Neural crest cell (in vitro differentiated cells): ENCODE measurements around the gene FAS. TPM values are rescaled to one million over a fixed set of nuclear protein-coding genes. Genes with fewer than 3 reads are reported as not detected.
A peak's percentile ranks its signal among the peaks of the same experiment; 100 is the strongest.

Experiments
- DNase-seq: peaks from one replicate; pipeline ENCODE4 v3.0.0; 2021; ENCODE audit warnings: low read depth, mixed read lengths, low spot score
- H3K27ac Mint-ChIP-seq: one replicate; pipeline ENCODE4 v1.8.0; 2021; ENCODE audit warnings: mild to moderate bottlenecking, mixed read lengths; ENCODE audit not compliant: unreplicated experiment
- H3K27me3 Mint-ChIP-seq: 2 replicates; pipeline ENCODE4 v1.8.0; 2021; ENCODE audit warnings: low read depth, mild to moderate bottlenecking, mixed read lengths
- H3K36me3 Mint-ChIP-seq: 2 replicates; pipeline ENCODE4 v1.8.0; 2021; ENCODE audit warnings: low read depth, mild to moderate bottlenecking, mixed read lengths
- H3K4me1 Mint-ChIP-seq: 2 replicates; pipeline ENCODE4 v1.8.0; 2021; ENCODE audit warnings: mixed read lengths
- H3K4me3 Mint-ChIP-seq: one replicate; pipeline ENCODE4 v1.8.0; 2021; ENCODE audit warnings: mild to moderate bottlenecking, mixed read lengths
- H3K9me3 Mint-ChIP-seq: 2 replicates; pipeline ENCODE4 v1.8.0; 2021; ENCODE audit warnings: mixed read lengths
- total RNA-seq: library from RNA; stranded (reverse); gene quantifications from 2 replicates; pipeline ENCODE4 v1.2.1, GENCODE V29; 2021
- TF ChIP-seq, protein P1 (sequence below): fragments of 200-600 bp; sonication (generic); conservative IDR thresholded peaks from 2 replicates; pipeline ENCODE4 v1.5.0; 2021; ENCODE audit warnings: antibody characterized with exemption, mild to moderate bottlenecking

The FAS gene
- total RNA-seq, 1 donor from 2014 or later: 2.3 TPM

DNA sequence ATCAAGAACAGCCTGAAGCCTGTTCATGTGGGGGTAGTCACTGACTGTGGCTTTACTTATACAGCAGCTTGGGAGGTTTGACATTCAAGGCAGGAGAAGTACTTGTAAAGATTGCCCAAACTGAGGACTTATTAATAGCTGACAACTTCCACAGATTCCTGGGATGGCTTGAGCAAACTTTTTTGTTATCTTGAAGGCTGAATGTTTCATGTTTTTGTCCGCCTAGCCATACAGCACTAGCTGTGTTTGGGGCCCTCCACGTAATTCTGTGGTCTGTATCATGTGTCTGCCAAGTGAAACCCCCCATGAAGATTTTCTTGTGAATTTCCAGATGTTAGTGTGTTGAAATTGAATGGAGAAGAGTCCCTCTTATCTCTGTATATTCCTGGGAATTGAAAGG, 38.6 kb downstream of the FAS start:
- no peaks in the 10 kb centered on the region for H3K36me3 Mint-ChIP-seq
- H3K4me1 Mint-ChIP-seq: peaks cover 10% of the 10 kb centered on the region
- no peaks in the 10 kb centered on the region for H3K9me3 Mint-ChIP-seq
- DNase-seq: no peak
- TF ChIP-seq, protein P1, sequence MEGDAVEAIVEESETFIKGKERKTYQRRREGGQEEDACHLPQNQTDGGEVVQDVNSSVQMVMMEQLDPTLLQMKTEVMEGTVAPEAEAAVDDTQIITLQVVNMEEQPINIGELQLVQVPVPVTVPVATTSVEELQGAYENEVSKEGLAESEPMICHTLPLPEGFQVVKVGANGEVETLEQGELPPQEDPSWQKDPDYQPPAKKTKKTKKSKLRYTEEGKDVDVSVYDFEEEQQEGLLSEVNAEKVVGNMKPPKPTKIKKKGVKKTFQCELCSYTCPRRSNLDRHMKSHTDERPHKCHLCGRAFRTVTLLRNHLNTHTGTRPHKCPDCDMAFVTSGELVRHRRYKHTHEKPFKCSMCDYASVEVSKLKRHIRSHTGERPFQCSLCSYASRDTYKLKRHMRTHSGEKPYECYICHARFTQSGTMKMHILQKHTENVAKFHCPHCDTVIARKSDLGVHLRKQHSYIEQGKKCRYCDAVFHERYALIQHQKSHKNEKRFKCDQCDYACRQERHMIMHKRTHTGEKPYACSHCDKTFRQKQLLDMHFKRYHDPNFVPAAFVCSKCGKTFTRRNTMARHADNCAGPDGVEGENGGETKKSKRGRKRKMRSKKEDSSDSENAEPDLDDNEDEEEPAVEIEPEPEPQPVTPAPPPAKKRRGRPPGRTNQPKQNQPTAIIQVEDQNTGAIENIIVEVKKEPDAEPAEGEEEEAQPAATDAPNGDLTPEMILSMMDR: no peak
- H3K27me3 Mint-ChIP-seq: no peaks in the 10 kb centered on the region
- no peak overlapping the region for H3K27ac Mint-ChIP-seq
- H3K4me3 Mint-ChIP-seq: no peak overlapping the region

- H3K27ac Mint-ChIP-seq: no peak overlapping the region
- no peaks in the 10 kb centered on the region for H3K9me3 Mint-ChIP-seq
- no peak overlapping the region for H3K4me3 Mint-ChIP-seq
- TF ChIP-seq, protein P1: peak; percentile 96
- peak; percentile 67 for DNase-seq
- H3K4me1 Mint-ChIP-seq: peaks cover 10% of the 10 kb centered on the region
- no peaks in the 10 kb centered on the region for H3K36me3 Mint-ChIP-seq
- peaks cover 2% of the 10 kb centered on the region for H3K27me3 Mint-ChIP-seq
These were observed 39.3 kb downstream of the FAS start for GRCh38 chr10:89029785-89030437.

GRCh38 chr10:89030791-89031190, 40.2 kb downstream of the FAS start:
- H3K27ac Mint-ChIP-seq: no peak overlapping the region
- TF ChIP-seq, protein P1: no peak
- no peak for DNase-seq

GRCh38 chr10:89032141-89032891, 41.7 kb downstream of the FAS start:
- H3K27me3 Mint-ChIP-seq: peaks cover 2% of the 10 kb centered on the region
- TF ChIP-seq, protein P1: no peak
- no peak overlapping the region for H3K27ac Mint-ChIP-seq
- no peaks in the 10 kb centered on the region for H3K9me3 Mint-ChIP-seq
- H3K4me3 Mint-ChIP-seq: no peak overlapping the region
- H3K36me3 Mint-ChIP-seq: no peaks in the 10 kb centered on the region
- DNase-seq: no peak
- peaks cover 5% of the 10 kb centered on the region for H3K4me1 Mint-ChIP-seq

More at GRCh38 chr10:89030791-89031190, 40.2 kb downstream of the FAS start:
- Mint-ChIP-seq H3K9me3 (no peaks in the 10 kb centered on the region), H3K27me3 (peaks cover 2% of the 10 kb centered on the region), H3K4me3 (no peak overlapping the region), H3K4me1 (peaks cover 10% of the 10 kb centered on the region), H3K36me3 (no peaks in the 10 kb centered on the region)

GRCh38 chr10:89035461-89035860, 44.9 kb downstream of the FAS start:
- peaks cover 2% of the 10 kb centered on the region for H3K27me3 Mint-ChIP-seq
- no peak overlapping the region for H3K4me3 Mint-ChIP-seq
- no peaks in the 10 kb centered on the region for H3K4me1 Mint-ChIP-seq
- H3K27ac Mint-ChIP-seq: no peak overlapping the region
- H3K9me3 Mint-ChIP-seq: no peaks in the 10 kb centered on the region
- H3K36me3 Mint-ChIP-seq: no peaks in the 10 kb centered on the region
- TF ChIP-seq, protein P1: no peak
- no peak for DNase-seq
